B cell (primary cell): ENCODE results near the gene ANAPC4. TPM values are rescaled to one million over a fixed set of nuclear protein-coding genes. Genes with fewer than 3 reads are reported as not detected.

Source experiments
- ATAC-seq: fragments of 200-7000 bp; cut with Tn5 transposase; one replicate; pipeline ENCODE4 v1.10.0; 2021; ENCODE audit warnings: low read depth, mild to moderate bottlenecking, moderate number of reproducible peaks, moderate library complexity
- CTCF ChIA-PET: fragments of 350-600 bp; sonication (Branson Sonifier 250); formaldehyde crosslinking; loops from one replicate; lab custom pipeline; 2021; ENCODE audit warnings: antibody characterized with exemption, inconsistent platforms; lab: Charles Lee
- POLR2A ChIA-PET: fragments of 350-600 bp; sonication (Branson Sonifier 250); formaldehyde crosslinking; loops from one replicate; lab custom pipeline; 2021; ENCODE audit warnings: antibody characterized with exemption; lab: Charles Lee
- DNase-seq: peaks from one replicate; pipeline ENCODE4 v3.0.0; 2013
- H2AFZ ChIP-seq: 2 replicates; pipeline ENCODE4 v1.6.1; 2012; ENCODE audit warnings: mild to moderate bottlenecking, low read depth, low read length; ENCODE audit not compliant: insufficient read depth, poor library complexity, severe bottlenecking
- H3K27ac ChIP-seq, 2 donors: 1 replicate in 1 of 2; 2 replicates in 1 of 2; pipeline ENCODE4 v1.5.1; 2012 to 2013; ENCODE audit warnings: low read length in 2 of 2, mild to moderate bottlenecking in 2 of 2, moderate library complexity in 1 of 2
- H3K27me3 ChIP-seq, 4 experiments: fragments of 200-600 bp in 1 of 4; sonication (generic) in 1 of 4; replicated peaks in 1 of 4; 1 replicate in 2 of 4; 2 replicates in 2 of 4; pipeline versions ENCODE4 v1.6.1 to v1.7.0; 2013 to 2016; ENCODE audit warnings: low read length in 3 of 4, mild to moderate bottlenecking in 2 of 4, mixed read lengths in 1 of 4, moderate library complexity in 1 of 4; ENCODE audit not compliant: insufficient read depth in 4 of 4, control insufficient read depth in 3 of 4; ENCODE audit errors: control extremely low read depth in 1 of 4
- H3K36me3 ChIP-seq, 2 experiments: replicated peaks in 1 of 2; 1 replicate in 1 of 2; 2 replicates in 1 of 2; pipeline versions ENCODE4 v1.6.1 to v1.7.1; 2013; ENCODE audit warnings: low read length in 1 of 2; ENCODE audit not compliant: insufficient read depth in 2 of 2, control insufficient read depth in 1 of 2; ENCODE audit errors: control extremely low read depth in 1 of 2, extremely low read depth in 1 of 2
- H3K4me1 ChIP-seq, 2 donors: fragments of 200-600 bp in 1 of 2; sonication (generic) in 1 of 2; 1 replicate in 1 of 2; 2 replicates in 1 of 2; pipeline versions ENCODE4 v1.5.1 to v1.6.1; 2013 to 2017; ENCODE audit warnings: low read length in 2 of 2; ENCODE audit not compliant: control insufficient read depth in 2 of 2, insufficient read depth in 2 of 2
- H3K4me2 ChIP-seq: replicated peaks from 2 replicates; pipeline ENCODE3; 2012; ENCODE audit warnings: mild to moderate bottlenecking, low read depth, low read length; ENCODE audit not compliant: poor library complexity, severe bottlenecking
- H3K4me3 ChIP-seq, 5 experiments: fragments of 200-600 bp in 1 of 5; sonication (generic) in 1 of 5; 1 replicate in 3 of 5; 2 replicates in 2 of 5; pipeline versions ENCODE4 v1.5.1 to v1.7.0; 2011 to 2016; ENCODE audit warnings: low read length in 4 of 5, mild to moderate bottlenecking in 4 of 5, low read depth in 2 of 5, control low read depth in 1 of 5, moderate library complexity in 1 of 5; ENCODE audit not compliant: insufficient read depth in 1 of 5; ENCODE audit errors: control extremely low read depth in 1 of 5, extremely low read depth in 1 of 5
- H3K79me2 ChIP-seq: fragments of 200-600 bp; sonication (generic); one replicate; pipeline ENCODE4 v1.6.0; 2016; ENCODE audit warnings: low read length; ENCODE audit not compliant: control insufficient read depth, insufficient read depth
- H3K9ac ChIP-seq: fragments of 200-600 bp; sonication (generic); 2 replicates; pipeline ENCODE4 v1.6.1; 2017; ENCODE audit warnings: mild to moderate bottlenecking, low read length, moderate library complexity
- H3K9me3 ChIP-seq, 3 donors: one replicate each; pipeline versions ENCODE4 v1.6.1 to v1.7.1; 2013; ENCODE audit warnings: low read length in 2 of 3; ENCODE audit not compliant: control insufficient read depth in 2 of 3, insufficient read depth in 1 of 3; ENCODE audit errors: control extremely low read depth in 1 of 3
- H4K20me1 ChIP-seq: 2 replicates; pipeline ENCODE4 v1.6.0; 2012; ENCODE audit warnings: mild to moderate bottlenecking, low read length; ENCODE audit not compliant: insufficient read depth, control insufficient read depth, poor library complexity, severe bottlenecking
- H3K27ac Mint-ChIP-seq: one replicate; pipeline ENCODE4 v1.8.0; 2021; ENCODE audit warnings: mixed read lengths
- H3K27me3 Mint-ChIP-seq: one replicate; pipeline ENCODE4 v1.8.0; 2021; ENCODE audit warnings: mixed read lengths
- H3K4me1 Mint-ChIP-seq: one replicate; pipeline ENCODE4 v1.8.0; 2021; ENCODE audit warnings: mixed read lengths
- H3K4me3 Mint-ChIP-seq: one replicate; pipeline ENCODE4 v1.8.0; 2021; ENCODE audit warnings: mixed read lengths
- H3K9me3 Mint-ChIP-seq: one replicate; pipeline ENCODE4 v1.8.0; 2022; ENCODE audit warnings: mixed read lengths; ENCODE audit not compliant: insufficient read depth
- EZH2 ChIP-seq: IDR thresholded peaks from 2 replicates; pipeline ENCODE4 v1.6.1; 2012; ENCODE audit warnings: borderline replicate concordance, low read depth, mild to moderate bottlenecking, moderate library complexity, low read length; ENCODE audit not compliant: insufficient read depth, poor library complexity, severe bottlenecking
- WGBS: methylation state at CpG from one replicate; pipeline ENCODE4 v1.1.5; 2013; ENCODE audit warnings: missing lambda C conversion rate; ENCODE audit not compliant: insufficient coverage; 5-methylcytosine and 5-hydroxymethylcytosine counted together
- intact Hi-C: fragments of 100-400 bp; cut with micrococcal nuclease; formaldehyde crosslinking; loops from one replicate; pipeline ENCODE4 v1.10.0; 2022
- polyA plus RNA-seq: library from polyadenylated mRNA; depleted of rRNA; stranded (reverse); fragments of >200 nt; gene quantifications from 2 replicates; pipeline ENCODE4 v1.2.3, GENCODE V29; 2012
- total RNA-seq, 2 donors: library from RNA; stranded (reverse); fragments of 120-200 nt in 1 of 2; gene quantifications; 1 replicate in 1 of 2; 2 replicates in 1 of 2; pipeline versions ENCODE4 v1.2.3 to v1.2.4, GENCODE V29; 2013 to 2022
- TF ChIP-seq, protein P1 (sequence below): fragments of 200-600 bp; IDR thresholded peaks from one replicate; pipeline ENCODE4 v1.8.0; 2022; ENCODE audit warnings: antibody characterized with exemption, mild to moderate bottlenecking

The ANAPC4 gene
- total and polyA plus RNA-seq, 2 donors (not counting 1 experiment from before 2014, with no cell fraction given) = 18.4 to 52.6 TPM

DNA sequence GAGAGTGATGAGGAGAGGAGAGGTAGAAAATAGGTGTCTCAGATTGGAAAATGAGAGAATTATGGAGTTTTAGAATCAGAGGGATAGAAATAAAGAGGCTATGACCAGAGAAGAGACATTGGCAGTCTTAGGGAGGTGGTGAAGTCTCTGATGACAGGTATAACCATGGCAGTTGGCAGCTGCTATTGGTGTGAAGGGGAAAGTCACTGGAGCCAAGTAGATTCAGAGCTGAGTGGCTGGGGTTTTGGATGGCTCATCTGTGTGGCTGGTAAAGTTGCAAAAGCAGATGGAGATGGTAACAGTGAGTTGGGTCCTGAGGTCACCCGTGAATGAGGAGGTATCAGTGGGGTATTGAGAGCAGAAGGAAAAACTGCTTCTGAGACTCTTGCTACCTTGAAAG lies 46.5 kb downstream of the ANAPC4 start:
- 80% methylated on average over 1 of the region's 1 CpG for WGBS
- ChIA-PET CTCF (no interaction called here), POLR2A (no interaction called here)
- no peak overlapping the region for H3K27ac Mint-ChIP-seq
- H3K4me2 ChIP-seq = no peak overlapping the region
- H3K4me1 Mint-ChIP-seq = peaks cover 3% of the 10 kb centered on the region
- H3K9me3 Mint-ChIP-seq = no peaks in the 10 kb centered on the region
- intact Hi-C loops = no loop called here
- H3K4me3 Mint-ChIP-seq = no peak overlapping the region
- H3K27ac ChIP-seq = no peak overlapping the region
- no peak overlapping the region for H2AFZ ChIP-seq
- H3K9ac ChIP-seq = no peak overlapping the region
- H3K4me3 ChIP-seq = no peak overlapping the region
- TF ChIP-seq, protein P1, sequence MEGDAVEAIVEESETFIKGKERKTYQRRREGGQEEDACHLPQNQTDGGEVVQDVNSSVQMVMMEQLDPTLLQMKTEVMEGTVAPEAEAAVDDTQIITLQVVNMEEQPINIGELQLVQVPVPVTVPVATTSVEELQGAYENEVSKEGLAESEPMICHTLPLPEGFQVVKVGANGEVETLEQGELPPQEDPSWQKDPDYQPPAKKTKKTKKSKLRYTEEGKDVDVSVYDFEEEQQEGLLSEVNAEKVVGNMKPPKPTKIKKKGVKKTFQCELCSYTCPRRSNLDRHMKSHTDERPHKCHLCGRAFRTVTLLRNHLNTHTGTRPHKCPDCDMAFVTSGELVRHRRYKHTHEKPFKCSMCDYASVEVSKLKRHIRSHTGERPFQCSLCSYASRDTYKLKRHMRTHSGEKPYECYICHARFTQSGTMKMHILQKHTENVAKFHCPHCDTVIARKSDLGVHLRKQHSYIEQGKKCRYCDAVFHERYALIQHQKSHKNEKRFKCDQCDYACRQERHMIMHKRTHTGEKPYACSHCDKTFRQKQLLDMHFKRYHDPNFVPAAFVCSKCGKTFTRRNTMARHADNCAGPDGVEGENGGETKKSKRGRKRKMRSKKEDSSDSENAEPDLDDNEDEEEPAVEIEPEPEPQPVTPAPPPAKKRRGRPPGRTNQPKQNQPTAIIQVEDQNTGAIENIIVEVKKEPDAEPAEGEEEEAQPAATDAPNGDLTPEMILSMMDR = no peak
- TF ChIP-seq EZH2 = no peak
- ATAC-seq (no peak), DNase-seq (no peak)
- H3K79me2 ChIP-seq = no peaks in the 10 kb centered on the region
- H3K27me3 Mint-ChIP-seq = no peaks in the 10 kb centered on the region
- H4K20me1 ChIP-seq = no peaks in the 10 kb centered on the region
- no peaks in the 10 kb centered on the region for H3K27me3 ChIP-seq
- H3K36me3 ChIP-seq = peaks cover 0 to 12% of the 10 kb centered on the region in 2 experiments
- H3K4me1 ChIP-seq = no peaks in the 10 kb centered on the region
- peaks cover 0 to 5% (median 0%) of the 10 kb centered on the region in 3 donors for H3K9me3 ChIP-seq

DNA sequence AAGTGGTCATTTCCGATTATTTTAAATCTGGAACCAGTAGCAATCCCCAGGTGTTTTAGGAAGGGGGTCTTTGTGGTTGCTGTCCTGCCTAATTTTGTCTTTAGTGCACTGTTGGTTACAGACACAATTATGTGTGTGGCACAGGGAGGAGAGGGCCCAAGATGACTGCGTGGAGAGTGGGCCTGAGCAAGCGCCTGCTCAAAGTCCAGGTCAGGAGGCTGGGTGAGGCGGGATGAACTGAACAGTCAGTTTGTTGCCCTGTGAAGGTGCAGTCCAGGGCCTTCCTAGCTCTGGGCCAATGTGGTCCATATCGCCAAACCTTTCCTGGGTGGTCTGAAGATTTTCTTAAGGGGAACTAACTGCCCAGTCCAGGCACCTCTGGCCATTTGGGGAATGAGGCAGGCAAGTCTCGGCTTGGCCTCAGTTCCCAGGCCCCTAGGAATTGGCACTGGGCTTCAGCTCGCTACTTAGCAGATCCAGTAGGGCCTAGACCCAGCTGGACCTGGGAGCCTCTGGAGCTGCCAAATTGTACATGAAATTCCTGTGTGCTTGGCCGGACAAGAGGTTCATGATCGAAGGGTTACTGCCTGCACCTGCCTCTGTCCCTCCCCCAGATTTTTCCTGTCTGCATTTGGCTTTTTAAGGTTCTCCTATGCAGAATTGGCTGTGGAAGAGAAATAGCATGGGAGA lies 47.6 kb downstream of the ANAPC4 start:
- Histone ChIP-seq H3K4me2 (no peak overlapping the region), H4K20me1 (no peaks in the 10 kb centered on the region), H3K27ac (no peak overlapping the region), H3K9ac (no peak overlapping the region), H3K9me3 (peaks cover 0 to 5% (median 0%) of the 10 kb centered on the region in 3 donors), H3K4me1 (no peaks in the 10 kb centered on the region), H3K79me2 (no peaks in the 10 kb centered on the region), H3K27me3 (no peaks in the 10 kb centered on the region), H3K36me3 (peaks cover 0 to under 1% of the 10 kb centered on the region in 2 experiments), H3K4me3 (no peak overlapping the region), H2AFZ (no peak overlapping the region)
- Mint-ChIP-seq H3K27ac (no peak overlapping the region), H3K27me3 (no peaks in the 10 kb centered on the region), H3K4me1 (peaks cover 3% of the 10 kb centered on the region), H3K4me3 (no peak overlapping the region), H3K9me3 (no peaks in the 10 kb centered on the region)
- POLR2A ChIA-PET = no interaction called here
- ATAC-seq (no peak), DNase-seq (no peak)
- CTCF ChIA-PET = no interaction called here
- 98% methylated on average over 7 of the region's 9 CpGs for WGBS
- intact Hi-C loops = no loop called here
- TF ChIP-seq EZH2 = no peak
- TF ChIP-seq, protein P1 = no peak
